ENCODE data around the gene FGF2.
"Not testable (repeated sequence)": the region's sequence is repeated elsewhere in the genome, so short reads cannot be mapped to it uniquely, and the experiment has no call there.

The FGF2 gene

GRCh38 chr4:122845066-122845465 is 18.4 kb downstream of the FGF2 start:
- TF ChIP-seq SPI1 (IDR thresholded peaks at IDR 0.05; ENCODE audit: borderline replicate concordance, low read depth), result no peak
- TF ChIP-seq CTCF (IDR thresholded peaks at IDR 0.05; ENCODE audit: insufficient read depth, low read length), result no peak
- TF ChIP-seq GABPA (IDR thresholded peaks at IDR 0.05; ENCODE audit: low read depth), result no peak
- TF ChIP-seq POLR2AphosphoS5 (IDR thresholded peaks at IDR 0.05; ENCODE audit: low read depth), result no peak
- TF ChIP-seq REST (IDR thresholded peaks at IDR 0.05; ENCODE audit: insufficient replicate concordance, low read depth), result no peak
- H3K4me3 ChIP-seq (replicated peaks; ENCODE audit: insufficient read depth, low read length), result no peak overlapping the region
- H3K27ac ChIP-seq (replicated peaks), result no peak overlapping the region
- DNase-seq (ENCODE audit: low read depth in 1 of 2, low spot score in 1 of 2), result no peak
- no peaks in the 10 kb centered on the region for H3K27me3 ChIP-seq (ENCODE audit: insufficient read depth, poor library complexity, severe bottlenecking)

- DNase-seq (ENCODE audit: low read depth in 1 of 2, low spot score in 1 of 2), result no peak
- TF ChIP-seq GABPA (IDR thresholded peaks at IDR 0.05; ENCODE audit: low read depth), result no peak
- no peak for TF ChIP-seq REST (IDR thresholded peaks at IDR 0.05; ENCODE audit: insufficient replicate concordance, low read depth)
- no peak overlapping the region for H3K4me3 ChIP-seq (replicated peaks; ENCODE audit: insufficient read depth, low read length)
- no peaks in the 10 kb centered on the region for H3K27me3 ChIP-seq (ENCODE audit: insufficient read depth, poor library complexity, severe bottlenecking)
- H3K27ac ChIP-seq (replicated peaks), result no peak overlapping the region
Measured at GRCh38 chr4:122845760-122846159, 19.1 kb downstream of the FGF2 start.

- no peak overlapping the region for H3K4me3 ChIP-seq (replicated peaks; ENCODE audit: insufficient read depth, low read length)
- peaks cover 3% of the 10 kb centered on the region for H3K27me3 ChIP-seq (ENCODE audit: insufficient read depth, poor library complexity, severe bottlenecking)
- no peak overlapping the region for H3K27ac ChIP-seq (replicated peaks)
- TF ChIP-seq POLR2AphosphoS5 (IDR thresholded peaks at IDR 0.05; ENCODE audit: low read depth), result no peak
- no peak for TF ChIP-seq CTCF (IDR thresholded peaks at IDR 0.05; ENCODE audit: insufficient read depth, low read length)
- TF ChIP-seq REST (IDR thresholded peaks at IDR 0.05; ENCODE audit: insufficient replicate concordance, low read depth), result no peak
- TF ChIP-seq SPI1 (IDR thresholded peaks at IDR 0.05; ENCODE audit: borderline replicate concordance, low read depth), result no peak
- no peak for TF ChIP-seq GABPA (IDR thresholded peaks at IDR 0.05; ENCODE audit: low read depth)
- DNase-seq (ENCODE audit: low read depth in 1 of 2, low spot score in 1 of 2), result no peak
Measured at GRCh38 chr4:122847931-122848330, 21.3 kb downstream of the FGF2 start.

- not testable (repeated sequence) for H3K27me3 ChIP-seq (ENCODE audit: insufficient read depth, poor library complexity, severe bottlenecking); DNase-seq (ENCODE audit: low read depth in 1 of 2, low spot score in 1 of 2); H3K4me3 ChIP-seq (replicated peaks; ENCODE audit: insufficient read depth, low read length); H3K27ac ChIP-seq (replicated peaks)
Measured at GRCh38 chr4:122849789-122850188, 23.2 kb downstream of the FGF2 start.

Measured in HL-60 (cell line).